Activated CD4-positive, alpha-beta T cell treated with anti-CD3 and anti-CD28 coated beads, Interleukin-2, amount 10 ng/mL, durations not matched to agents 24 days and 14 days (primary cell): Measurements from ENCODE around the gene SCAF8. TPM values are rescaled to one million over a fixed set of nuclear protein-coding genes. Genes with fewer than 3 reads are reported as not detected.
"Not testable (repeated sequence)": the region's sequence is repeated elsewhere in the genome, so short reads cannot be mapped to it uniquely, and the experiment has no call there.

ENCODE experiments used
- DNase-seq: peaks from one replicate; pipeline ENCODE4 v3.0.0; 2022
- H3K27ac Mint-ChIP-seq: one replicate; pipeline ENCODE4 v1.8.0; 2022; ENCODE audit warnings: mild to moderate bottlenecking, mixed read lengths
- H3K27me3 Mint-ChIP-seq: one replicate; pipeline ENCODE4 v1.8.0; 2022; ENCODE audit warnings: mixed read lengths
- H3K36me3 Mint-ChIP-seq: one replicate; pipeline ENCODE4 v1.8.0; 2022; ENCODE audit warnings: low read depth, mild to moderate bottlenecking, mixed read lengths
- H3K4me1 Mint-ChIP-seq: one replicate; pipeline ENCODE4 v1.8.0; 2021; ENCODE audit warnings: mixed read lengths
- H3K4me3 Mint-ChIP-seq: one replicate; pipeline ENCODE4 v1.8.0; 2022; ENCODE audit warnings: mild to moderate bottlenecking, moderate library complexity, mixed read lengths
- H3K9me3 Mint-ChIP-seq: one replicate; pipeline ENCODE4 v1.8.0; 2021; ENCODE audit warnings: mixed read lengths
- intact Hi-C: fragments of 100-400 bp; cut with micrococcal nuclease; formaldehyde crosslinking; loops from one replicate; pipeline ENCODE4 v1.15.1; 2023
- total RNA-seq: library from RNA; stranded (reverse); gene quantifications from 2 replicates; pipeline ENCODE4 v1.2.3, GENCODE V29; 2022

SCAF8 gene
- total RNA-seq, result 36.6 and 37.5 TPM in 2 replicates

- peak within 1 kb of the TSS; percentile 89 for H3K4me3 Mint-ChIP-seq
- peak within 1 kb of the TSS; percentile 99 for H3K27ac Mint-ChIP-seq
- H3K36me3 Mint-ChIP-seq, result peaks cover 8% of the 10 kb centered on the region
- peak; percentile 97 for DNase-seq
- intact Hi-C loops, result loop anchor here (1.0 to 10.0 kb wide), 7 partner anchors 58 to 1954 kb away; partner anchors contain the start of gene TFB1M
- no peaks in the 10 kb centered on the region for H3K27me3 Mint-ChIP-seq
- no peaks in the 10 kb centered on the region for H3K9me3 Mint-ChIP-seq
- H3K4me1 Mint-ChIP-seq, result peaks cover 35% of the 10 kb centered on the region
Observed at GRCh38 chr6:154733183-154733625, at the start of gene SCAF8. SCAF8 (plus strand) TSS chr6:154733416; CDS start chr6:154733901, 485 bp downstream.

GRCh38 chr6:154683756-154684523 is 49.3 kb upstream of the SCAF8 start:
- intact Hi-C loops, result no loop called here
- H3K9me3 Mint-ChIP-seq, result no peaks in the 10 kb centered on the region
- peaks cover 10% of the 10 kb centered on the region for H3K4me1 Mint-ChIP-seq
- peaks cover 4% of the 10 kb centered on the region for H3K27me3 Mint-ChIP-seq
- peak overlapping the region; percentile 45 for H3K4me3 Mint-ChIP-seq
- H3K27ac Mint-ChIP-seq, result peak overlapping the region; percentile 8
- H3K36me3 Mint-ChIP-seq, result no peaks in the 10 kb centered on the region
- no peak for DNase-seq

- Mint-ChIP-seq H3K4me3 (no peak overlapping the region), H3K9me3 (no peaks in the 10 kb centered on the region), H3K27ac (no peak overlapping the region), H3K27me3 (peaks cover 4% of the 10 kb centered on the region), H3K4me1 (peaks cover 12% of the 10 kb centered on the region), H3K36me3 (no peaks in the 10 kb centered on the region)
- no peak for DNase-seq
- intact Hi-C loops, result no loop called here
Observed at GRCh38 chr6:154686162-154686561, 47.1 kb upstream of the SCAF8 start.

- intact Hi-C loops, result no loop called here
Observed at GRCh38 chr6:154689493-154690255, 43.5 kb upstream of the SCAF8 start.

GRCh38 chr6:154690857-154691256 is 42.4 kb upstream of the SCAF8 start:
- intact Hi-C loops, result no loop called here
- Mint-ChIP-seq H3K9me3 (no peaks in the 10 kb centered on the region), H3K27ac (no peak overlapping the region), H3K4me1 (peaks cover 2% of the 10 kb centered on the region), H3K4me3 (no peak overlapping the region), H3K36me3 (no peaks in the 10 kb centered on the region), H3K27me3 (no peaks in the 10 kb centered on the region)
- no peak for DNase-seq

More at GRCh38 chr6:154689493-154690255, 43.5 kb upstream of the SCAF8 start:
- Mint-ChIP-seq H3K27me3 (no peaks in the 10 kb centered on the region), H3K4me1 (peaks cover 2% of the 10 kb centered on the region), H3K4me3 (no peak overlapping the region), H3K9me3 (no peaks in the 10 kb centered on the region), H3K27ac (no peak overlapping the region), H3K36me3 (no peaks in the 10 kb centered on the region)
- DNase-seq, result no peak

- no peak for DNase-seq
- Mint-ChIP-seq H3K27me3 (peaks cover 4% of the 10 kb centered on the region), H3K9me3 (no peaks in the 10 kb centered on the region), H3K27ac (no peak overlapping the region), H3K36me3 (no peaks in the 10 kb centered on the region), H3K4me1 (no peaks in the 10 kb centered on the region), H3K4me3 (no peak overlapping the region)
- intact Hi-C loops, result no loop called here
Observed at GRCh38 chr6:154696661-154697060, 36.6 kb upstream of the SCAF8 start.

- no peak overlapping the region for H3K4me3 Mint-ChIP-seq
- no peak for DNase-seq
- intact Hi-C loops, result no loop called here
- no peaks in the 10 kb centered on the region for H3K4me1 Mint-ChIP-seq
- no peaks in the 10 kb centered on the region for H3K9me3 Mint-ChIP-seq
- H3K27ac Mint-ChIP-seq, result no peak overlapping the region
- no peaks in the 10 kb centered on the region for H3K36me3 Mint-ChIP-seq
- H3K27me3 Mint-ChIP-seq, result peaks cover 16% of the 10 kb centered on the region
Observed at GRCh38 chr6:154703124-154703523, 30.1 kb upstream of the SCAF8 start.

GRCh38 chr6:154705471-154706113 is 27.6 kb upstream of the SCAF8 start:
- no peak for DNase-seq
- H3K27ac Mint-ChIP-seq, result no peak overlapping the region

GRCh38 chr6:154706389-154706788 is 26.8 kb upstream of the SCAF8 start:
- Mint-ChIP-seq H3K27ac (no peak overlapping the region), H3K9me3 (no peaks in the 10 kb centered on the region), H3K4me3 (no peak overlapping the region), H3K36me3 (no peaks in the 10 kb centered on the region), H3K27me3 (peaks cover 15% of the 10 kb centered on the region), H3K4me1 (no peaks in the 10 kb centered on the region)
- DNase-seq, result no peak
- intact Hi-C loops, result no loop called here

More at GRCh38 chr6:154705471-154706113, 27.6 kb upstream of the SCAF8 start:
- H3K36me3 Mint-ChIP-seq, result no peaks in the 10 kb centered on the region
- H3K4me3 Mint-ChIP-seq, result no peak overlapping the region
- no peaks in the 10 kb centered on the region for H3K9me3 Mint-ChIP-seq
- no peaks in the 10 kb centered on the region for H3K4me1 Mint-ChIP-seq
- intact Hi-C loops, result no loop called here
- peaks cover 19% of the 10 kb centered on the region for H3K27me3 Mint-ChIP-seq

GRCh38 chr6:154709621-154710020 is 23.6 kb upstream of the SCAF8 start:
- DNase-seq, result no peak

GRCh38 chr6:154710689-154711088 is 22.5 kb upstream of the SCAF8 start:
- DNase-seq, result no peak
- Mint-ChIP-seq H3K27me3 (peaks cover 4% of the 10 kb centered on the region), H3K27ac (no peak overlapping the region), H3K4me3 (no peak overlapping the region), H3K9me3 (no peaks in the 10 kb centered on the region), H3K36me3 (no peaks in the 10 kb centered on the region), H3K4me1 (no peaks in the 10 kb centered on the region)
- intact Hi-C loops, result no loop called here

More at GRCh38 chr6:154709621-154710020, 23.6 kb upstream of the SCAF8 start:
- intact Hi-C loops, result no loop called here
- Mint-ChIP-seq H3K4me3 (no peak overlapping the region), H3K4me1 (no peaks in the 10 kb centered on the region), H3K27ac (no peak overlapping the region), H3K36me3 (no peaks in the 10 kb centered on the region), H3K27me3 (peaks cover 8% of the 10 kb centered on the region), H3K9me3 (no peaks in the 10 kb centered on the region)

GRCh38 chr6:154715446-154715845 is 17.8 kb upstream of the SCAF8 start:
- H3K9me3 Mint-ChIP-seq, result peaks cover 8% of the 10 kb centered on the region
- intact Hi-C loops, result no loop called here
- no peak for DNase-seq
- peaks cover 2% of the 10 kb centered on the region for H3K36me3 Mint-ChIP-seq
- H3K27ac Mint-ChIP-seq, result no peak overlapping the region
- peaks cover 2% of the 10 kb centered on the region for H3K27me3 Mint-ChIP-seq
- no peaks in the 10 kb centered on the region for H3K4me1 Mint-ChIP-seq
- no peak overlapping the region for H3K4me3 Mint-ChIP-seq

GRCh38 chr6:154716350-154716749 is 16.9 kb upstream of the SCAF8 start:
- DNase-seq, H3K27ac Mint-ChIP-seq, intact Hi-C loops, H3K9me3 Mint-ChIP-seq, H3K4me1 Mint-ChIP-seq, H3K4me3 Mint-ChIP-seq, H3K36me3 Mint-ChIP-seq, H3K27me3 Mint-ChIP-seq: not testable (repeated sequence)

- intact Hi-C loops, result no loop called here
- Mint-ChIP-seq H3K9me3 (peaks cover 12% of the 10 kb centered on the region), H3K4me1 (no peaks in the 10 kb centered on the region), H3K27ac (no peak overlapping the region), H3K36me3 (peaks cover 2% of the 10 kb centered on the region), H3K27me3 (peaks cover 1% of the 10 kb centered on the region), H3K4me3 (no peak overlapping the region)
- no peak for DNase-seq
Observed at GRCh38 chr6:154719433-154719832, 13.8 kb upstream of the SCAF8 start.
